Neural cell (in vitro differentiated cells): ENCODE results near the gene TGFBR3. TPM values are rescaled to one million over a fixed set of nuclear protein-coding genes. Genes with fewer than 3 reads are reported as not detected.

Experiments used
- H2AFZ ChIP-seq: fragments of 200-600, 300-800 bp; sonication (generic), shearing (Covaris generic); 2 replicates; pipeline ENCODE4 v1.6.0; 2014; ENCODE audit warnings: low read depth, mild to moderate bottlenecking, antibody characterized with exemption, low read length, moderate library complexity
- H3F3A ChIP-seq: fragments of 200-600 bp; shearing (Covaris generic); 2 replicates; pipeline ENCODE4 v1.6.1; 2016; ENCODE audit warnings: mild to moderate bottlenecking, moderate library complexity, mixed read lengths, antibody characterized with exemption, low read length; ENCODE audit not compliant: insufficient read depth, poor library complexity, severe bottlenecking
- H3K27ac ChIP-seq: fragments of 200-600, 300-800 bp; sonication (generic), shearing (Covaris generic); 2 replicates; pipeline ENCODE4 v1.5.1; 2014; ENCODE audit warnings: mild to moderate bottlenecking, low read length, moderate library complexity
- H3K27me3 ChIP-seq: fragments of 300-800, 200-600 bp; sonication (generic), shearing (Covaris generic); 2 replicates; pipeline ENCODE4 v1.6.0; 2014; ENCODE audit warnings: mild to moderate bottlenecking, low read depth, low read length, moderate library complexity; ENCODE audit not compliant: insufficient read depth
- H3K36me3 ChIP-seq: fragments of 300-800, 200-600 bp; sonication (generic), shearing (Covaris generic); 2 replicates; pipeline ENCODE4 v1.5.1; 2014; ENCODE audit warnings: mild to moderate bottlenecking, antibody characterized with exemption, low read length, moderate library complexity; ENCODE audit not compliant: insufficient read depth
- H3K4me2 ChIP-seq: fragments of 300-800, 200-600 bp; sonication (generic), shearing (Covaris generic); 2 replicates; pipeline ENCODE4 v1.6.0; 2014; ENCODE audit warnings: mild to moderate bottlenecking, low read length
- H3K4me3 ChIP-seq: fragments of 300-800, 200-600 bp; sonication (generic), shearing (Covaris generic); 2 replicates; pipeline ENCODE4 v1.5.1; 2014; ENCODE audit warnings: mild to moderate bottlenecking, low read length, moderate library complexity
- H3K79me2 ChIP-seq: fragments of 200-600 bp; shearing (Covaris generic); replicated peaks from 2 replicates; pipeline ENCODE4 v1.6.0; 2014; ENCODE audit warnings: mild to moderate bottlenecking, low read length, moderate library complexity; ENCODE audit not compliant: insufficient read depth
- H3K9ac ChIP-seq: fragments of 300-800, 200-600 bp; sonication (generic), shearing (Covaris generic); 2 replicates; pipeline ENCODE4 v1.6.1; 2016; ENCODE audit warnings: mild to moderate bottlenecking, low read length, mixed read lengths
- H3K9me2 ChIP-seq: fragments of 200-600 bp; shearing (Covaris generic); 2 replicates; pipeline ENCODE4 v1.6.1; 2016; ENCODE audit warnings: mild to moderate bottlenecking, low read length, mixed read lengths; ENCODE audit not compliant: insufficient read depth
- H3K9me3 ChIP-seq: fragments of 200-600, 300-800 bp; sonication (generic), shearing (Covaris generic); 2 replicates; pipeline ENCODE4 v1.6.1; 2016; ENCODE audit warnings: mild to moderate bottlenecking, mixed run types, low read length, moderate library complexity, mixed read lengths
- H4K20me1 ChIP-seq: fragments of 200-600 bp; shearing (Covaris generic); 2 replicates; pipeline ENCODE4 v1.6.1; 2016; ENCODE audit warnings: mild to moderate bottlenecking, mixed run types; ENCODE audit not compliant: insufficient read depth
- EP300 ChIP-seq: fragments of 450-650 bp; conservative IDR thresholded peaks from 2 replicates; pipeline ENCODE4 v1.6.1; 2014; ENCODE audit warnings: antibody characterized with exemption, mild to moderate bottlenecking, moderate library complexity; ENCODE audit not compliant: poor library complexity, severe bottlenecking
- EZH2 ChIP-seq: fragments of 200-600, 300-800 bp; shearing (Covaris generic), sonication (generic); IDR thresholded peaks from 2 replicates; pipeline ENCODE4 v1.6.1; 2014; ENCODE audit warnings: antibody characterized with exemption, low read length, borderline replicate concordance, mild to moderate bottlenecking; ENCODE audit not compliant: insufficient read depth, poor library complexity, severe bottlenecking
- MXI1 ChIP-seq: fragments of 450-650 bp; conservative IDR thresholded peaks from 2 replicates; pipeline ENCODE4 v1.6.1; 2014; ENCODE audit warnings: antibody characterized with exemption, mild to moderate bottlenecking; ENCODE audit not compliant: poor library complexity, severe bottlenecking
- POLR2AphosphoS5 ChIP-seq: IDR thresholded peaks from 2 replicates; pipeline ENCODE4 v1.6.1; 2012
- RAD21 ChIP-seq: fragments of 450-650 bp; conservative IDR thresholded peaks from 2 replicates; pipeline ENCODE4 v1.6.1; 2014; ENCODE audit warnings: antibody characterized with exemption, mild to moderate bottlenecking, moderate library complexity
- SMC3 ChIP-seq: fragments of 450-650 bp; conservative IDR thresholded peaks from 2 replicates; pipeline ENCODE4 v1.6.1; 2014; ENCODE audit warnings: antibody characterized with exemption, mild to moderate bottlenecking, moderate library complexity; ENCODE audit not compliant: poor library complexity
- TAF1 ChIP-seq: IDR thresholded peaks from 2 replicates; pipeline ENCODE4 v1.6.1; 2012; ENCODE audit warnings: low read depth
- polyA plus RNA-seq: library from polyadenylated mRNA; depleted of rRNA; stranded (reverse); fragments of >200 nt; gene quantifications from 2 replicates; pipeline ENCODE4 v1.2.3, GENCODE V29; 2014
- TF ChIP-seq, protein P1 (sequence below): fragments of 450-650 bp; IDR thresholded peaks from 2 replicates; pipeline ENCODE4 v1.5.1; 2014; ENCODE audit warnings: antibody characterized with exemption, mild to moderate bottlenecking, moderate library complexity; ENCODE audit not compliant: poor library complexity, severe bottlenecking
- TF ChIP-seq, protein P2 (sequence below): IDR thresholded peaks from 2 replicates; pipeline ENCODE4 v1.6.1; 2012; ENCODE audit warnings: borderline replicate concordance

Gene TGFBR3
- polyA plus RNA-seq, 1 donor from 2014 or later: 0.25 TPM

DNA sequence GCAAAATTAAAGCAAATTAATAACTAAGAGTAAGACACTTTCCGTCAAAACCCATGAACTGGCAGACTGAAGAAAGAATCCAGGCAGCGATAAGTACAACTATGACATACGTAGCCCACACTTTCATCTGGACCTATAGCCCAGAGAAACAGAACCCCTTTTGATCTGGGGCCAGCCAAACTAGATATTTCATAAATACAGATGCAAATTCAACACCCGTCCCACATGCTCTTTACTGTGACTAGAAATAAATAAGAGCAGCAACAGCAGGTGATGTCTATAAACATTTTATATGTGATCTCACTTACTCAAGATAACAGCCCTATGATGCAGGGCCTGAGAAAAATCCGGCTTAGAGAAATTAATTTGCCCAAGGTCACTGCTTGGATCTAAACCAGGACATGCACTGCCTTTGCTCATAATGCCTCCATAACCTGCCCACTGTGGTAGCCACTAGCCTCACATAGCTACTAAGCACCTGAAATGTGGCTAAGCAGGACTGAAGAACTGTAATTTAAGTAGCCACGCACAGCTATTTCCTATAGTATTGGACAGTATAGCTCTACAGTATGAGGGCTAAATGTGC is 130.2 kb downstream of the TGFBR3 start:
- H3K4me3 ChIP-seq: no peak overlapping the region
- no peak overlapping the region for H2AFZ ChIP-seq
- H3K4me2 ChIP-seq: no peak overlapping the region
- TF ChIP-seq, protein P1, sequence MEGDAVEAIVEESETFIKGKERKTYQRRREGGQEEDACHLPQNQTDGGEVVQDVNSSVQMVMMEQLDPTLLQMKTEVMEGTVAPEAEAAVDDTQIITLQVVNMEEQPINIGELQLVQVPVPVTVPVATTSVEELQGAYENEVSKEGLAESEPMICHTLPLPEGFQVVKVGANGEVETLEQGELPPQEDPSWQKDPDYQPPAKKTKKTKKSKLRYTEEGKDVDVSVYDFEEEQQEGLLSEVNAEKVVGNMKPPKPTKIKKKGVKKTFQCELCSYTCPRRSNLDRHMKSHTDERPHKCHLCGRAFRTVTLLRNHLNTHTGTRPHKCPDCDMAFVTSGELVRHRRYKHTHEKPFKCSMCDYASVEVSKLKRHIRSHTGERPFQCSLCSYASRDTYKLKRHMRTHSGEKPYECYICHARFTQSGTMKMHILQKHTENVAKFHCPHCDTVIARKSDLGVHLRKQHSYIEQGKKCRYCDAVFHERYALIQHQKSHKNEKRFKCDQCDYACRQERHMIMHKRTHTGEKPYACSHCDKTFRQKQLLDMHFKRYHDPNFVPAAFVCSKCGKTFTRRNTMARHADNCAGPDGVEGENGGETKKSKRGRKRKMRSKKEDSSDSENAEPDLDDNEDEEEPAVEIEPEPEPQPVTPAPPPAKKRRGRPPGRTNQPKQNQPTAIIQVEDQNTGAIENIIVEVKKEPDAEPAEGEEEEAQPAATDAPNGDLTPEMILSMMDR: no peak
- TF ChIP-seq TAF1: no peak
- no peak for TF ChIP-seq EZH2
- no peak for TF ChIP-seq MXI1
- TF ChIP-seq EP300: no peak
- no peak for TF ChIP-seq RAD21
- TF ChIP-seq, protein P2, sequence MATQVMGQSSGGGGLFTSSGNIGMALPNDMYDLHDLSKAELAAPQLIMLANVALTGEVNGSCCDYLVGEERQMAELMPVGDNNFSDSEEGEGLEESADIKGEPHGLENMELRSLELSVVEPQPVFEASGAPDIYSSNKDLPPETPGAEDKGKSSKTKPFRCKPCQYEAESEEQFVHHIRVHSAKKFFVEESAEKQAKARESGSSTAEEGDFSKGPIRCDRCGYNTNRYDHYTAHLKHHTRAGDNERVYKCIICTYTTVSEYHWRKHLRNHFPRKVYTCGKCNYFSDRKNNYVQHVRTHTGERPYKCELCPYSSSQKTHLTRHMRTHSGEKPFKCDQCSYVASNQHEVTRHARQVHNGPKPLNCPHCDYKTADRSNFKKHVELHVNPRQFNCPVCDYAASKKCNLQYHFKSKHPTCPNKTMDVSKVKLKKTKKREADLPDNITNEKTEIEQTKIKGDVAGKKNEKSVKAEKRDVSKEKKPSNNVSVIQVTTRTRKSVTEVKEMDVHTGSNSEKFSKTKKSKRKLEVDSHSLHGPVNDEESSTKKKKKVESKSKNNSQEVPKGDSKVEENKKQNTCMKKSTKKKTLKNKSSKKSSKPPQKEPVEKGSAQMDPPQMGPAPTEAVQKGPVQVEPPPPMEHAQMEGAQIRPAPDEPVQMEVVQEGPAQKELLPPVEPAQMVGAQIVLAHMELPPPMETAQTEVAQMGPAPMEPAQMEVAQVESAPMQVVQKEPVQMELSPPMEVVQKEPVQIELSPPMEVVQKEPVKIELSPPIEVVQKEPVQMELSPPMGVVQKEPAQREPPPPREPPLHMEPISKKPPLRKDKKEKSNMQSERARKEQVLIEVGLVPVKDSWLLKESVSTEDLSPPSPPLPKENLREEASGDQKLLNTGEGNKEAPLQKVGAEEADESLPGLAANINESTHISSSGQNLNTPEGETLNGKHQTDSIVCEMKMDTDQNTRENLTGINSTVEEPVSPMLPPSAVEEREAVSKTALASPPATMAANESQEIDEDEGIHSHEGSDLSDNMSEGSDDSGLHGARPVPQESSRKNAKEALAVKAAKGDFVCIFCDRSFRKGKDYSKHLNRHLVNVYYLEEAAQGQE: no peak
- TF ChIP-seq SMC3: no peak
- TF ChIP-seq POLR2AphosphoS5: no peak
- H3K27ac ChIP-seq: no peak overlapping the region
- no peaks in the 10 kb centered on the region for H3K36me3 ChIP-seq
- H3K9me2 ChIP-seq: no peaks in the 10 kb centered on the region
- H3K9ac ChIP-seq: no peak overlapping the region
- H3K79me2 ChIP-seq: no peaks in the 10 kb centered on the region
- H4K20me1 ChIP-seq: no peaks in the 10 kb centered on the region
- H3K9me3 ChIP-seq: no peaks in the 10 kb centered on the region
- H3K27me3 ChIP-seq: no peaks in the 10 kb centered on the region
- H3F3A ChIP-seq: no peaks in the 10 kb centered on the region

DNA sequence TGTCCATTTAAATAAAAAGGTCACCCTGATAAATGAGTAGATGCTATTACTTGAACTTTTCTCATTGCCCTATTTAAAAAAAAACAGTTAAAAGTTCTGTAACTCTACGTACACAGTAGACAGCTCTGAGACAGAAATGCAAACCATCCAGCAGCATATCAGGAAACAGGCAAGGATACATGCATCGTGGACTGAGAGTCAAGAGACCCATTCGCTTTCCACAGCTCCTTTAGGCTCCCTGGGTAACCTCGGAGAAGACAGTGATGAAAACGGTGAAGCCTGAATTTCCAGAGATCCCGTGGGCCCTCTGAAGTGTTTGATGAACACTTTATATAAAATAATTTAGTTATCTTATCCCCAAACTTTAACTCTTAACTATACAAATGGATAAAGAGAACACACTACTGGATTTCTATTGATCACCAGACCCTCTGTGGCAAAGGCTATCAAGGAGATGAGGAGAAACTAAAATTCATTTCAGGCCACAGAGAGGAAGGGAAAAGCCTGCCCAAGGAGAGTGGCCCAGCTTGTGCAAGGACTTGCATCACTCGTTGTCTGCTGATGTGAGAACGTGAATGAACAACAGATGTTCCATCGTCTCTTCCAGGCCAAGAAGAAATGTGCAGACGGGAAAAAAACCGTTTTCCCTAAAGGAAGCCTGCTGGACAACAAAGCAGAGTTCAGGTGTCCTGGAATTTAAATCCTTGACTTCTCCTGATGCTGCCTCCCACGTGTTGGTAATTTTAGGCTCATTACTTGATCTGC is 131.0 kb downstream of the TGFBR3 start:
- no peak for TF ChIP-seq TAF1
- no peaks in the 10 kb centered on the region for H4K20me1 ChIP-seq
- no peaks in the 10 kb centered on the region for H3K79me2 ChIP-seq
- H3K27me3 ChIP-seq: no peaks in the 10 kb centered on the region
- no peak overlapping the region for H3K4me3 ChIP-seq
- H3K9me3 ChIP-seq: no peaks in the 10 kb centered on the region
- no peaks in the 10 kb centered on the region for H3K36me3 ChIP-seq
- H3F3A ChIP-seq: no peaks in the 10 kb centered on the region
- H3K9ac ChIP-seq: no peak overlapping the region
- no peak overlapping the region for H2AFZ ChIP-seq
- no peak overlapping the region for H3K27ac ChIP-seq
- H3K4me2 ChIP-seq: no peak overlapping the region
- H3K9me2 ChIP-seq: no peaks in the 10 kb centered on the region
